Fibroblast of the conjunctiva (primary cell): ENCODE data around the gene MPV17.

ENCODE experiments used
- DNase-seq: peaks from one replicate; pipeline ENCODE4 v3.0.0-alpha.2; 2010; ENCODE audit warnings: low read depth

MPV17 gene

GRCh38 chr2:27264753-27265535, 58.0 kb downstream of the MPV17 start:
- DNase-seq = no peak

GRCh38 chr2:27264253-27264752, 58.6 kb downstream of the MPV17 start:
- no peak for DNase-seq

GRCh38 chr2:27263287-27264252, 59.3 kb downstream of the MPV17 start:
- no peak for DNase-seq

- DNase-seq = no peak
These were observed 60.3 kb downstream of the MPV17 start, which contains the start of gene SLC30A3 for GRCh38 chr2:27262379-27263286. TSS of gene SLC30A3 (minus strand) at chr2:27263047. CDS start at chr2:27262906, 141 bp downstream.

GRCh38 chr2:27261926-27262298, 61.0 kb downstream of the MPV17 start:
- DNase-seq = no peak

GRCh38 chr2:27261241-27261925, 61.5 kb downstream of the MPV17 start:
- DNase-seq = no peak
